ENCODE results near the gene MBD5. TPM values are rescaled to one million over a fixed set of nuclear protein-coding genes. Genes with fewer than 3 reads are reported as not detected.

Gene MBD5
- total RNA-seq, 2 donors from 2014 or later = 20.8 to 33.5 TPM

DNA sequence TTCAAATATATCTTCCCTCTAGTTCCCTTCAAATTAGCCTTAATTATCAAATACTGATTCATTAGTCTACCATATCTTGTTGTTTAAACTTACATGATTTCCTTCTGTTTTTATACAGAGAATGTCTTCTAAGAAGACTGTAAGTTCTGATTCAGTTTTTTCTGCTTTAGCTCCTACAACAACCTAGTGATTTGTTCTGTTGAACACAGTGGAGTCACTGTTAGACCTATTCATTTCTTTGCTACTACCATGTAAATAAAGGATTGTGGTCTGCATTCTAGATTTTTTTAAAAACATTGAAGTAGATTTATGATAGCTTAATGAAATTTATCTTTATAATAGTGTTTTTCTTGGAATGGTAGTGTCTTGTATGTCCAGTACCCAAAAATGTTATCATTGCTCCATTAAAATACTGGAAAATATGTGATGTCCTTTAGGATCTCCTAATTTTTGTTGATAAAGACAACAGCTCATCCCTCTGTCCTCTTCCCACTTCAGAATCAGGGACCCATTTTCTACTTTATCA, 146.4 kb downstream of the MBD5 start:
- Histone ChIP-seq H3K4me1 (no peaks in the 10 kb centered on the region), H3K27me3 (no peaks in the 10 kb centered on the region), H3K36me3 (replicated peaks in 1 of 2; ENCODE audit: insufficient read depth in 1 of 2, low read depth in 2 of 2) (no peaks in the 10 kb centered on the region), H3K4me3 (no peak overlapping the region), H3K9me3 (no peaks in the 10 kb centered on the region), H3K27ac (no peak overlapping the region)
- intact Hi-C loops (cut with DNase I) = no loop called here
- ATAC-seq = no peak
- TF ChIP-seq POLR2A (IDR thresholded peaks at IDR 0.05) (no peak), CTCF (IDR thresholded peaks at IDR 0.05) (no peak)
- DNase-seq = no peak

GRCh38 chr2:148167855-148168254, 147.0 kb downstream of the MBD5 start:
- H3K27me3 ChIP-seq = no peaks in the 10 kb centered on the region
- WGBS, 2 donors = 96% methylated on average over 1 of the region's 1 CpG
- no peaks in the 10 kb centered on the region for H3K4me1 ChIP-seq
- no peak overlapping the region for H3K4me3 ChIP-seq
- TF ChIP-seq POLR2A (IDR thresholded peaks at IDR 0.05) = no peak
- TF ChIP-seq CTCF (IDR thresholded peaks at IDR 0.05) = no peak
- no peaks in the 10 kb centered on the region for H3K9me3 ChIP-seq
- DNase-seq = no peak
- ATAC-seq = no peak
- no peaks in the 10 kb centered on the region for H3K36me3 ChIP-seq (replicated peaks in 1 of 2; ENCODE audit: insufficient read depth in 1 of 2, low read depth in 2 of 2)
- intact Hi-C loops (cut with DNase I) = no loop called here
- no peak overlapping the region for H3K27ac ChIP-seq

DNA sequence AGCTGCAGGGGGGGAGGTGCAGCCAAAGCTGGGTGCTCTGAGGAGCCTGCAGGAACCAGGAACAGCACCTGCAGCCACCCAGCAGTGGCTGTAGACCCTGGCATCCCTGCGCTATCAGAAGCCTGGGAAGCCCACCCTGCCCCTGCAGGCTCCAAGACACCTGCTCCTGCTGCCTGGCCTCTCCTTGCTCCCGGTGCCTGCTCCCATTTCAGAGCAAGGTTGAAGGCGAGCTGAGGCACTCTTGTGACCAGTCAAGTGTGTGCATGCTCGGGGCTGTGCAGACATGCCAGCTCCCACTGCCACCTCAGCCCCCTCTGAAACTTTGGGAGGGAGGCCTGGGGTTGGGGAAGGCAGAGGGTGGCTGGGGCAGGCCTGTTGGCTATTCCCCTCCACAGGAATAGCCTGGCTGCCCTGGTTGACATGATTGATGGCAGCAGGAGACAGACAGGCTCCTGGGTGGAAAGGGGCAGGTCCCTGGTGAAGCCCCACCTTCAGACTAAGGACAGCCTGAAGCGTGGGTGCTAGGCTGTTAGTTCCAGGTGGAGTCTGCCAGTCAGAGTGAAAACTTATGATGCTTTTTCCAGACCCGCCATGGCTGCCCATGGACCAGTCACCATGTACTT, 151.4 kb downstream of the MBD5 start:
- ATAC-seq (no peak), DNase-seq (no peak)
- Histone ChIP-seq H3K9me3 (no peaks in the 10 kb centered on the region), H3K36me3 (replicated peaks in 1 of 2; ENCODE audit: insufficient read depth in 1 of 2, low read depth in 2 of 2) (no peaks in the 10 kb centered on the region), H3K4me1 (no peaks in the 10 kb centered on the region), H3K4me3 (no peak overlapping the region), H3K27ac (no peak overlapping the region), H3K27me3 (no peaks in the 10 kb centered on the region)
- WGBS, 2 donors = 93 to 100% methylated on average over 1 to 6 of the region's 6 CpGs
- intact Hi-C loops (cut with DNase I) = no loop called here
- TF ChIP-seq CTCF (IDR thresholded peaks at IDR 0.05) (no peak), POLR2A (IDR thresholded peaks at IDR 0.05) (no peak)

DNA sequence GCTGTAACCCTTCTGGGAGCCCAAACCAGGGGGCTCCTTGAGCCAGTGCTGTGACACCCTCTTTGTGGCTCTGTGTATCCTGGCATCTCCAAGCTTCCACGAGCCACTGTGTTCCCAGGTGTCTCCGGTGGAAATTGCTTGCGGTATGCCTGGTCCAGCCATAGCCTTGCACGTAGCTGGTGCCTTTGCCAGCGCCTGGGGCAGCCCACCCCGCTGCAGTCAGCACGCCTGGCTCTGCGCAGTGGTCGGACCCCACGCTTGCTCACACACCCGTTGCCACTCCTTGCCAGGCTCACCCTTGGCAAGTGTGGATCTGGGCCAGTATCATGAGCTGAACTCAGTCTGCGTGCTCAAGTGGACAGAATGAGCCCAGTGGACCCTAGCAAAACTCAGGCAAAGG, 152.3 kb downstream of the MBD5 start:
- H3K4me3 ChIP-seq = no peak overlapping the region
- no peak overlapping the region for H3K27ac ChIP-seq
- DNase-seq (no peak), ATAC-seq (no peak)
- H3K27me3 ChIP-seq = no peaks in the 10 kb centered on the region
- H3K4me1 ChIP-seq = no peaks in the 10 kb centered on the region
- TF ChIP-seq POLR2A (IDR thresholded peaks at IDR 0.05) = no peak
- TF ChIP-seq CTCF (IDR thresholded peaks at IDR 0.05) = no peak
- intact Hi-C loops (cut with DNase I) = no loop called here
- 87 to 98% methylated on average over 3 to 12 of the region's 12 CpGs for WGBS, 2 donors
- no peaks in the 10 kb centered on the region for H3K36me3 ChIP-seq (replicated peaks in 1 of 2; ENCODE audit: insufficient read depth in 1 of 2, low read depth in 2 of 2)
- H3K9me3 ChIP-seq = no peaks in the 10 kb centered on the region

DNA sequence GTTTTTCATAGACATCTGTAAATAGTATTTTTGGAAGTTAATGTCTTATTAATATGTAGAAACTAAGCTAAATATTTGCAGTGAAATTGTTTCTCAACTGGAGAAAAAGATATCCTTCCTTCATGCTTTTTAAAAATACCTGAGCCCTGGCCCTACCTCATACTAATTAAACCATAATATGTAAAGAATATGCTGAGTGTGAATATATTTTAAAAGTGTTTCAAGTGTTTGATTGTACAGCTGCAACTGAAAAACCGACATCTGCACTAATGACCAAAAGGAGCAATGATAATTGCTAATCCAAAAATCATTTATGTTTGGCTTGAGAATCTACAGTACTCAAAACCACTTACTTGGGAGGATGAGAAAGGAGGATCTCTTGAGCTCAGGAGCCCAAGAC, 156.7 kb downstream of the MBD5 start:
- intact Hi-C loops (cut with DNase I) = no loop called here
- Histone ChIP-seq H3K27ac (no peak overlapping the region), H3K36me3 (replicated peaks in 1 of 2; ENCODE audit: insufficient read depth in 1 of 2, low read depth in 2 of 2) (no peaks in the 10 kb centered on the region), H3K4me3 (no peak overlapping the region), H3K4me1 (no peaks in the 10 kb centered on the region), H3K9me3 (no peaks in the 10 kb centered on the region), H3K27me3 (no peaks in the 10 kb centered on the region)
- 83 to 88% methylated on average over 1 of the region's 1 CpG for WGBS, 2 donors
- ATAC-seq = no peak
- TF ChIP-seq CTCF (IDR thresholded peaks at IDR 0.05) (no peak), POLR2A (IDR thresholded peaks at IDR 0.05) (no peak)
- DNase-seq = no peak
